ENCODE data around the gene MINDY3. TPM values are rescaled to one million over a fixed set of nuclear protein-coding genes. Genes with fewer than 3 reads are reported as not detected.

The MINDY3 gene
- total RNA-seq, 2 experiments from 2014 or later: 16.4 to 18.3 TPM

GRCh38 chr10:15869935-15870334, 9.6 kb upstream of the MINDY3 start:
- CTCF ChIA-PET: no interaction called here
- no peak for DNase-seq
- Mint-ChIP-seq H3K27me3 (peaks cover 71% of the 10 kb centered on the region), H3K4me3 (no peak overlapping the region), H3K36me3 (no peaks in the 10 kb centered on the region), H3K27ac (no peak overlapping the region), H3K4me1 (no peaks in the 10 kb centered on the region), H3K9me3 (ENCODE audit: low read depth) (no peaks in the 10 kb centered on the region)
- no peak for ATAC-seq

GRCh38 chr10:15868006-15868405, 7.7 kb upstream of the MINDY3 start:
- CTCF ChIA-PET: no interaction called here
- H3K9me3 Mint-ChIP-seq (ENCODE audit: low read depth): no peaks in the 10 kb centered on the region
- no peak for DNase-seq
- H3K27me3 Mint-ChIP-seq: peaks cover 64% of the 10 kb centered on the region
- no peak overlapping the region for H3K4me3 Mint-ChIP-seq
- no peak for ATAC-seq
- no peak overlapping the region for H3K27ac Mint-ChIP-seq
- no peaks in the 10 kb centered on the region for H3K4me1 Mint-ChIP-seq
- H3K36me3 Mint-ChIP-seq: no peaks in the 10 kb centered on the region

GRCh38 chr10:15865304-15865703, 5.0 kb upstream of the MINDY3 start:
- Mint-ChIP-seq H3K27ac (no peak overlapping the region), H3K4me3 (no peak overlapping the region), H3K27me3 (peaks cover 48% of the 10 kb centered on the region), H3K9me3 (ENCODE audit: low read depth) (no peaks in the 10 kb centered on the region), H3K36me3 (peaks cover 3% of the 10 kb centered on the region), H3K4me1 (no peaks in the 10 kb centered on the region)
- CTCF ChIA-PET: no interaction called here
- ATAC-seq (no peak), DNase-seq (no peak)

GRCh38 chr10:15864419-15864818, 4.1 kb upstream of the MINDY3 start:
- no peaks in the 10 kb centered on the region for H3K9me3 Mint-ChIP-seq (ENCODE audit: low read depth)
- H3K4me3 Mint-ChIP-seq: no peak overlapping the region
- peaks cover 3% of the 10 kb centered on the region for H3K4me1 Mint-ChIP-seq
- CTCF ChIA-PET: no interaction called here
- ATAC-seq (no peak), DNase-seq (no peak)
- H3K27ac Mint-ChIP-seq: no peak overlapping the region
- peaks cover 3% of the 10 kb centered on the region for H3K36me3 Mint-ChIP-seq
- peaks cover 46% of the 10 kb centered on the region for H3K27me3 Mint-ChIP-seq

- CTCF ChIA-PET: no interaction called here
- H3K4me3 Mint-ChIP-seq: no peak overlapping the region
- H3K4me1 Mint-ChIP-seq: peaks cover 7% of the 10 kb centered on the region
- no peak for ATAC-seq
- no peaks in the 10 kb centered on the region for H3K9me3 Mint-ChIP-seq (ENCODE audit: low read depth)
- peaks cover 44% of the 10 kb centered on the region for H3K27me3 Mint-ChIP-seq
- DNase-seq: no peak
- H3K36me3 Mint-ChIP-seq: peaks cover 3% of the 10 kb centered on the region
- no peak overlapping the region for H3K27ac Mint-ChIP-seq
Observed at GRCh38 chr10:15863733-15864132, 3.4 kb upstream of the MINDY3 start.

GRCh38 chr10:15863323-15863722, 3.0 kb upstream of the MINDY3 start:
- H3K27ac Mint-ChIP-seq: no peak overlapping the region
- ATAC-seq (no peak), DNase-seq (no peak)
- H3K27me3 Mint-ChIP-seq: peaks cover 41% of the 10 kb centered on the region
- CTCF ChIA-PET: no interaction called here
- H3K36me3 Mint-ChIP-seq: peaks cover 3% of the 10 kb centered on the region
- no peaks in the 10 kb centered on the region for H3K9me3 Mint-ChIP-seq (ENCODE audit: low read depth)
- peaks cover 11% of the 10 kb centered on the region for H3K4me1 Mint-ChIP-seq
- H3K4me3 Mint-ChIP-seq: no peak overlapping the region

GRCh38 chr10:15860692-15861201, 440 bp upstream of the MINDY3 start:
- Mint-ChIP-seq H3K9me3 (ENCODE audit: low read depth) (no peaks in the 10 kb centered on the region), H3K36me3 (peaks cover 9% of the 10 kb centered on the region), H3K4me1 (peaks cover 27% of the 10 kb centered on the region), H3K27ac (peak overlapping the region; percentile 96), H3K4me3 (peak overlapping the region; percentile 100), H3K27me3 (peaks cover 21% of the 10 kb centered on the region)
- CTCF ChIA-PET: interaction anchor here (1.0 to 1.3 kb wide), 3 partner anchors 30 to 956 kb away, joined by 3 to 4 read pairs (median 3); partner anchors contain the start of gene RSU1
- no peak for ATAC-seq
- no peak for DNase-seq

- Mint-ChIP-seq H3K9me3 (ENCODE audit: low read depth) (no peaks in the 10 kb centered on the region), H3K4me1 (peaks cover 29% of the 10 kb centered on the region), H3K36me3 (peaks cover 18% of the 10 kb centered on the region), H3K4me3 (peak overlapping the region; percentile 100), H3K27me3 (peaks cover 10% of the 10 kb centered on the region), H3K27ac (peak overlapping the region; percentile 96)
- CTCF ChIA-PET: interaction anchor here (1.0 to 1.2 kb wide), 2 partner anchors 28 to 958 kb away, joined by 3 read pairs; partner anchors contain the start of gene RSU1
- ATAC-seq: no peak
- DNase-seq: no peak
Observed at GRCh38 chr10:15859509-15859905, 800 bp downstream of the MINDY3 start.

GRCh38 chr10:15858861-15859281, 1.4 kb downstream of the MINDY3 start:
- CTCF ChIA-PET: no interaction called here
- no peak for ATAC-seq
- peaks cover 6% of the 10 kb centered on the region for H3K27me3 Mint-ChIP-seq
- H3K4me1 Mint-ChIP-seq: peaks cover 31% of the 10 kb centered on the region
- peak overlapping the region; percentile 100 for H3K4me3 Mint-ChIP-seq
- no peaks in the 10 kb centered on the region for H3K9me3 Mint-ChIP-seq (ENCODE audit: low read depth)
- DNase-seq: no peak
- H3K27ac Mint-ChIP-seq: peak overlapping the region; percentile 46
- peaks cover 24% of the 10 kb centered on the region for H3K36me3 Mint-ChIP-seq

- Mint-ChIP-seq H3K27me3 (no peaks in the 10 kb centered on the region), H3K36me3 (peaks cover 35% of the 10 kb centered on the region), H3K4me3 (no peak overlapping the region), H3K27ac (no peak overlapping the region), H3K9me3 (ENCODE audit: low read depth) (peaks cover 2% of the 10 kb centered on the region), H3K4me1 (peaks cover 34% of the 10 kb centered on the region)
- DNase-seq (no peak), ATAC-seq (no peak)
- CTCF ChIA-PET: interaction anchor here (1.4 kb wide), 1 partner anchor 10 kb away, joined by 3 read pairs; no protein-coding TSS in a partner anchor
Observed at GRCh38 chr10:15857107-15857575, 3.2 kb downstream of the MINDY3 start.

GRCh38 chr10:15856328-15857015, 3.8 kb downstream of the MINDY3 start:
- ATAC-seq (no peak), DNase-seq (no peak)
- CTCF ChIA-PET: interaction anchor here (0.6 to 1.1 kb wide), 3 partner anchors 24 to 1313 kb away, joined by 3 read pairs; no protein-coding TSS in a partner anchor
- Mint-ChIP-seq H3K36me3 (peaks cover 39% of the 10 kb centered on the region), H3K9me3 (ENCODE audit: low read depth) (peaks cover 7% of the 10 kb centered on the region), H3K4me1 (peaks cover 36% of the 10 kb centered on the region), H3K4me3 (no peak overlapping the region), H3K27me3 (no peaks in the 10 kb centered on the region), H3K27ac (no peak overlapping the region)

- H3K9me3 Mint-ChIP-seq (ENCODE audit: low read depth): peaks cover 12% of the 10 kb centered on the region
- CTCF ChIA-PET: no interaction called here
- peaks cover 59% of the 10 kb centered on the region for H3K36me3 Mint-ChIP-seq
- H3K27me3 Mint-ChIP-seq: no peaks in the 10 kb centered on the region
- H3K27ac Mint-ChIP-seq: no peak overlapping the region
- DNase-seq (no peak), ATAC-seq (no peak)
- H3K4me3 Mint-ChIP-seq: no peak overlapping the region
- H3K4me1 Mint-ChIP-seq: peaks cover 30% of the 10 kb centered on the region
Observed at GRCh38 chr10:15853800-15854199, 6.5 kb downstream of the MINDY3 start.

GRCh38 chr10:15852111-15852557, 8.2 kb downstream of the MINDY3 start:
- Mint-ChIP-seq H3K27ac (no peak overlapping the region), H3K27me3 (no peaks in the 10 kb centered on the region), H3K36me3 (peaks cover 67% of the 10 kb centered on the region), H3K4me3 (no peak overlapping the region), H3K4me1 (peaks cover 17% of the 10 kb centered on the region), H3K9me3 (ENCODE audit: low read depth) (peaks cover 12% of the 10 kb centered on the region)
- CTCF ChIA-PET: no interaction called here
- DNase-seq (no peak), ATAC-seq (no peak)
